Panc1 (cell line): Measurements from ENCODE around the gene TIMM44.

Source experiments
- POLR2AphosphoS5 ChIP-seq: IDR thresholded peaks from 2 replicates; pipeline ENCODE4 v1.6.1; 2012; ENCODE audit warnings: mild to moderate bottlenecking, low read depth, low read length, moderate library complexity
- TCF7L2 ChIP-seq: IDR thresholded peaks from 2 replicates; pipeline ENCODE4 v1.6.1; 2011; ENCODE audit warnings: mild to moderate bottlenecking, low read depth, low read length, inconsistent platforms
- TF ChIP-seq, protein P1 (sequence below): fragments of 450-650 bp; IDR thresholded peaks from 2 replicates; pipeline ENCODE4 v1.5.1; 2017; ENCODE audit warnings: mild to moderate bottlenecking
- TF ChIP-seq, protein P2 (sequence below), 2 experiments: IDR thresholded peaks; 2 replicates each; pipeline ENCODE4 v1.6.1; 2011 to 2012; ENCODE audit warnings: low read depth in 2 of 2, control low read depth in 1 of 2, low read length in 1 of 2, mild to moderate bottlenecking in 1 of 2, moderate library complexity in 1 of 2; ENCODE audit not compliant: insufficient read depth in 1 of 2

DNA sequence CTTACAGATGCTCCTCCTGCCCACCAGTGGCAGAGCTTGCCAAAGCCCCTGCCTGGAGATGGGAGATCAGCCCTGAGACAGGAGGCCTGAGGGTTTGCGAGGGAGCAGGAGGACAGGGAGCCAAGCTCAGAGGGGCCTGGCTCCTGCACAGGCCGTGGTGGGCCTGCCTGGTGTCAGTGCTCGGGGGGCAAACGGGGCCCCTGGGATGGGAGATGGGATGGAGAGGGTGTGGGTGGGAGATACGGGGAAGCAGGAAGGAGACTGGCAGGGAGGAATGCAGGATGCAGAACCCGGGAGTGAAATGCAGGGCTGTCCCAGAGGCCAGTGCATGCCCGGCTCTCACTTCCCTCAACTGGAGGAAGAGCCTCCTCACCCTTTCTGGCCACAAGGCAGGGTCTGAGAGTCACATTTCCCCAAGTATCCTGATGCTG lies 42.0 kb upstream of the TIMM44 start:
- TF ChIP-seq POLR2AphosphoS5, result no peak
- TF ChIP-seq, protein P1, sequence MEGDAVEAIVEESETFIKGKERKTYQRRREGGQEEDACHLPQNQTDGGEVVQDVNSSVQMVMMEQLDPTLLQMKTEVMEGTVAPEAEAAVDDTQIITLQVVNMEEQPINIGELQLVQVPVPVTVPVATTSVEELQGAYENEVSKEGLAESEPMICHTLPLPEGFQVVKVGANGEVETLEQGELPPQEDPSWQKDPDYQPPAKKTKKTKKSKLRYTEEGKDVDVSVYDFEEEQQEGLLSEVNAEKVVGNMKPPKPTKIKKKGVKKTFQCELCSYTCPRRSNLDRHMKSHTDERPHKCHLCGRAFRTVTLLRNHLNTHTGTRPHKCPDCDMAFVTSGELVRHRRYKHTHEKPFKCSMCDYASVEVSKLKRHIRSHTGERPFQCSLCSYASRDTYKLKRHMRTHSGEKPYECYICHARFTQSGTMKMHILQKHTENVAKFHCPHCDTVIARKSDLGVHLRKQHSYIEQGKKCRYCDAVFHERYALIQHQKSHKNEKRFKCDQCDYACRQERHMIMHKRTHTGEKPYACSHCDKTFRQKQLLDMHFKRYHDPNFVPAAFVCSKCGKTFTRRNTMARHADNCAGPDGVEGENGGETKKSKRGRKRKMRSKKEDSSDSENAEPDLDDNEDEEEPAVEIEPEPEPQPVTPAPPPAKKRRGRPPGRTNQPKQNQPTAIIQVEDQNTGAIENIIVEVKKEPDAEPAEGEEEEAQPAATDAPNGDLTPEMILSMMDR, result no peak
- no peak for TF ChIP-seq TCF7L2
- TF ChIP-seq, protein P2, sequence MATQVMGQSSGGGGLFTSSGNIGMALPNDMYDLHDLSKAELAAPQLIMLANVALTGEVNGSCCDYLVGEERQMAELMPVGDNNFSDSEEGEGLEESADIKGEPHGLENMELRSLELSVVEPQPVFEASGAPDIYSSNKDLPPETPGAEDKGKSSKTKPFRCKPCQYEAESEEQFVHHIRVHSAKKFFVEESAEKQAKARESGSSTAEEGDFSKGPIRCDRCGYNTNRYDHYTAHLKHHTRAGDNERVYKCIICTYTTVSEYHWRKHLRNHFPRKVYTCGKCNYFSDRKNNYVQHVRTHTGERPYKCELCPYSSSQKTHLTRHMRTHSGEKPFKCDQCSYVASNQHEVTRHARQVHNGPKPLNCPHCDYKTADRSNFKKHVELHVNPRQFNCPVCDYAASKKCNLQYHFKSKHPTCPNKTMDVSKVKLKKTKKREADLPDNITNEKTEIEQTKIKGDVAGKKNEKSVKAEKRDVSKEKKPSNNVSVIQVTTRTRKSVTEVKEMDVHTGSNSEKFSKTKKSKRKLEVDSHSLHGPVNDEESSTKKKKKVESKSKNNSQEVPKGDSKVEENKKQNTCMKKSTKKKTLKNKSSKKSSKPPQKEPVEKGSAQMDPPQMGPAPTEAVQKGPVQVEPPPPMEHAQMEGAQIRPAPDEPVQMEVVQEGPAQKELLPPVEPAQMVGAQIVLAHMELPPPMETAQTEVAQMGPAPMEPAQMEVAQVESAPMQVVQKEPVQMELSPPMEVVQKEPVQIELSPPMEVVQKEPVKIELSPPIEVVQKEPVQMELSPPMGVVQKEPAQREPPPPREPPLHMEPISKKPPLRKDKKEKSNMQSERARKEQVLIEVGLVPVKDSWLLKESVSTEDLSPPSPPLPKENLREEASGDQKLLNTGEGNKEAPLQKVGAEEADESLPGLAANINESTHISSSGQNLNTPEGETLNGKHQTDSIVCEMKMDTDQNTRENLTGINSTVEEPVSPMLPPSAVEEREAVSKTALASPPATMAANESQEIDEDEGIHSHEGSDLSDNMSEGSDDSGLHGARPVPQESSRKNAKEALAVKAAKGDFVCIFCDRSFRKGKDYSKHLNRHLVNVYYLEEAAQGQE (IDR thresholded peaks at IDR 0.05; ENCODE audit: insufficient read depth in 1 of 2, low read depth in 2 of 2, low read length in 1 of 2), result no peak
